Daoy (cell line): ENCODE data around the gene ASGR1. TPM values are rescaled to one million over a fixed set of nuclear protein-coding genes. Genes with fewer than 3 reads are reported as not detected.
"Not testable (repeated sequence)": the region's sequence is repeated elsewhere in the genome, so short reads cannot be mapped to it uniquely, and the experiment has no call there.

ENCODE experiments used
- DNase-seq: peaks from one replicate; pipeline ENCODE4 v3.0.0-alpha.2; 2015; ENCODE audit warnings: low read depth
- total RNA-seq: library from RNA; depleted of rRNA; stranded (reverse); fragments of >200 nt; shearing (Covaris generic); gene quantifications from 2 replicates; pipeline ENCODE4 v1.2.3, GENCODE V29; 2014

The ASGR1 gene
- total RNA-seq, 1 experiment from 2014 or later, result 0.29 TPM

GRCh38 chr17:7166873-7167272 lies 12.3 kb downstream of the ASGR1 start:
- DNase-seq, result no peak

- DNase-seq, result not testable (repeated sequence)
Observed at GRCh38 chr17:7159571-7159970, 19.6 kb downstream of the ASGR1 start.

- DNase-seq, result not testable (repeated sequence)
Observed at GRCh38 chr17:7158424-7158823, 20.7 kb downstream of the ASGR1 start.

- no peak for DNase-seq
Observed at GRCh38 chr17:7156342-7156940, 22.7 kb downstream of the ASGR1 start.

GRCh38 chr17:7147772-7148171 lies 31.4 kb downstream of the ASGR1 start:
- DNase-seq, result no peak

- no peak for DNase-seq
Observed at GRCh38 chr17:7146115-7146514, 33.1 kb downstream of the ASGR1 start.

GRCh38 chr17:7144213-7144612 lies 35.0 kb downstream of the ASGR1 start:
- DNase-seq, result no peak

- no peak for DNase-seq
Observed at GRCh38 chr17:7141824-7142223, 37.3 kb downstream of the ASGR1 start.

- DNase-seq, result no peak
Observed at GRCh38 chr17:7139400-7139799, 39.8 kb downstream of the ASGR1 start.

GRCh38 chr17:7138800-7139381 lies 40.3 kb downstream of the ASGR1 start:
- DNase-seq, result no peak

GRCh38 chr17:7137171-7137943 lies 41.8 kb downstream of the ASGR1 start:
- no peak for DNase-seq

- peak; percentile 77 for DNase-seq
Observed at GRCh38 chr17:7136266-7136877, 42.8 kb downstream of the ASGR1 start.

- no peak for DNase-seq
Observed at GRCh38 chr17:7133916-7134315, 45.3 kb downstream of the ASGR1 start.

GRCh38 chr17:7133424-7133823 lies 45.7 kb downstream of the ASGR1 start:
- no peak for DNase-seq

- DNase-seq, result no peak
Observed at GRCh38 chr17:7132511-7133094, 46.6 kb downstream of the ASGR1 start.

GRCh38 chr17:7131423-7131791 lies 47.8 kb downstream of the ASGR1 start:
- no peak for DNase-seq

GRCh38 chr17:7130621-7131422 lies 48.3 kb downstream of the ASGR1 start:
- DNase-seq, result no peak

- no peak for DNase-seq
Observed at GRCh38 chr17:7129311-7129710, 49.9 kb downstream of the ASGR1 start.

- DNase-seq, result no peak
Observed at GRCh38 chr17:7128160-7128559, 51.0 kb downstream of the ASGR1 start.

- not testable (repeated sequence) for DNase-seq
Observed at GRCh38 chr17:7127501-7127900, 51.7 kb downstream of the ASGR1 start.

GRCh38 chr17:7126386-7126785 lies 52.8 kb downstream of the ASGR1 start:
- DNase-seq, result not testable (repeated sequence)
